DMS153 treated with DMSO at 0.1 percent for 48 hours (cell line): ENCODE results near the gene PNPLA3.

ENCODE experiments used
- DNase-seq: peaks from one replicate; lab custom pipeline; 2025; ENCODE audit not compliant: unreplicated experiment; lab: John Stamatoyannopoulos, UW

PNPLA3 gene

DNA sequence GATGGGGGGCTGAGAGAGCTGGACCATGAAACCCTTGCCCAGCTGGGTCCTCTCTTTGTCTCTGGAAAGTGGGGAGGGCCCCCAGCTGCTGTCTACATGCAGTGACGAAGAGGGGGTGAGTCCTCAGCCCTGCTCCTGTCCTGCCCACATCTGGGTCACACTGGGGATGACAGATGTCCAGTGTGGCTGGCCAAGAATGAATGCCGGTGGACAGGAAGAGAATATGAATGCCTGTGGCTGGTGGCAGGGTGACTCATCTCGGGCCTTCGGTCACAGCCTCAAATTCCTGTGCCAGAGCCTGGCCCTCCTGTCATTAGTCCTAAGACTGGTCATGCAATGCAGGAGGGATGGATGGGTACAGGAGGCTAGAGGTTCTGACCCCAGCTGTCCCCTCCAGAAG lies 2.2 kb upstream of the PNPLA3 start:
- DNase-seq = no peak

DNA sequence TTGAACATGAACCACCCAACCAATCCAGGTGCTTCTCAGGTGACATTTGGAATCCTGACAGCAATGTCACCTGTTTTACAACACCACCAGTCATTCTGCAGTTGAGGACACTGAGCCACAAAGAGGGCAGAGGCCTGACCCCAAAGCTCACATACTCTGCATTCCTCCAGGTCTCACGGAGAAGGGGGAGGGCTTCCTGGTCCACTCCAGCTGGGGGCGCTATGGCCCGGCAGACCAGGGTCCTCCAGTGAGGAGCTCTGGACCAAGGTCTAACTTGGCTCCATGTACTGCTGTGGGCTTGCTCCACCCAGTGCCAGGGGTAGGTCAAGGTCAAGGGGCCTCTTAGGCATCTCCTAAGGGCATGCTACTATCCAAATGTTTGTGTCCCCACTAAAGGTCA lies 1.5 kb upstream of the PNPLA3 start:
- no peak for DNase-seq

DNA sequence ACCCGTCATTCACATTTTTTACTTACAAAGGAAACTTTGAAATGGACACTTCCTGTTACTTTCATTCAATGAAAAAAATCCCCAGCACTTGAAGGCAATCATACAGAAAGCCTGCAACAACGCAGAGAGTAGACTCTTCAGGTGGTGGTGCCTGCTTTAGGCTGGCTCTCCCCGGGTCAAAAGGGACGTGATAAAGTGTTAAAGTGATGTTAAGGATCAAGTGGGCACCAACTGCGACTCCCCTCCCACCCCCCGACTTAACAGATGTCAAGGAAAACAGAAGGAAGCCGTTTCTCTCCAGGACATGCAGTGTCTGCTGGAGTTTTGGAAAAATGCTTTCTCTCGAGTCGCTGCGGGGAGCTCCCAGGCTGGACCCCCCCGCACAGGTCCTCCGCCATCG lies 414 bp upstream of the PNPLA3 start:
- peak; percentile 14 for DNase-seq

DNA sequence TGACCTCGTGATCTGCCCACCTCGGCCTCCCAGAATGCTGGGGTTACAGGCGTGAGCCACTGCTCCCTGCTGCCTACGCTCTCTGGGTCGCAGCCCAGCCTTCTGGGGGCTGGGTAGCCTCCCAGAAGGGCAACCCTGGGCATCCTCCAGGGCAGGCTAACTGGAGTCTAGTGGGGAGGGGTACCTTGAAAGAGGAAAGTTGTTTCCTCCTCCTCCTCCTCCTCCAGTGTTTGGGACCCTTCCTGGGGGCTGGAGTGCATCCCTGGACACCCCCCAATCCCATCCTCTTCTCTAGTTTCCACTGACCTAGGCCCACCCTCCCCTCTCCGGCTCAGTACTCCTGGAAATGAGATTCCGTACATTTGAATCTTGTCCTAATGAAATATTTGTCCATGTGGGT lies 1.3 kb downstream of the PNPLA3 start:
- no peak for DNase-seq

DNA sequence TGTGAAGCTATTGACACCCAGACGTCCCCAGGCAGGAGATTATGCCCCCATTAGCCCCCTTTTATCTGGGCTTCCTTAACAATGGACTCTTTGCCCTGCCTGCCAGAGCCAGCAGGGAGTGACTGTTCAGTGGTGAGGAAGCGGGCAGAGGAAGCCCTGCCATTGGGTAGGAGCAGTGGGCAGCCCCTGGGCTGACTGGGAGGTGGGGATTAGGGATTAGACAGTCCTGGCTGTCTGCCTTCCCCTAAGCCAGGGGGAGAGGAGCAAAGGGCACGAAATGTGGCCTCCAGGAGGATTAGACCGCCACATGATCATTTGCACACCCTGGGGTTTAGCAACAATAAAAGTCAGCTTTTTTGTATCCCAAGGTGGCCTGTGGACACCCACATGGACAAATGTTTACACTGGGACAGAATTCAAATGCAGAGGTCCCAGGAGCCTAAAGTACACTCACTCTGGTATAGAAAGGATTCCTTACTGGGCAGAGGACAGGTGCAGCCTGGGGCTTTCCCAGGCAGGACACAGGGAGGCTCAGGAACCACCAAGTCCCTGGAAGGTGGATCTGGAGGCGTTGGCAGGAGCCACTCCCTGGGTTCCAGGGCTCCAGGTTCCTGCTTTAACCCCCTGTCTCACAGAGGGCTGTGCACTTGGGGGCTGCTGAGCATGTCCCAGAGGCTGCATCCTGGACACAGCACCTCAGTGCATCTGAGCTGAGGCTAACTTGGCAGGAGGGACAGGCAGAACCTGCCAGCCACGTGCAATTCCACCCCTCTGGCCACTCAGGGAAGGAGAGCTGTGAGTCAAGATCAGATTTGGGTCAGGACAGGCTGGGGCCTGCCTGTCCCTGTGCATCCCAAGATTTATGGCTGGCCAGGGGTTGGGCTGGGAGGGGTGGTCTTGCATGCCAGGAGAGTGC lies 2.1 kb downstream of the PNPLA3 start:
- DNase-seq = no peak

DNA sequence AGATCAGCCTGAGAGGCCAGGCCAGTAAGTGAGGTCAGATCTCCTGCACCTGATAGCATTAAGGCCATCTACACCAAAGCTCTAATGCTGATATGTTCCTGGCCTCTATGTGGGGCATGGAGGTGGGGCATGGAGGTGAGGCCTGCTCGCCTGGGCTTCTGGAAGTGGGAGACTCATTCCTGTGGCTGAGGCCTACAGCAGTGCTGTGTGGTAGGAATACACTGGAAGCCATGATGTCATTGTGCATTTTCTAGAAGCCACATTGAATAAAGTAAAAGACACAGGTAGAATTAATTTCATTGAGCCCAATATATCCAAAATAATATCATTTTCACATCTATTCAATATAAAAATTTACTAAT lies 2.7 kb downstream of the PNPLA3 start:
- DNase-seq = no peak

DNA sequence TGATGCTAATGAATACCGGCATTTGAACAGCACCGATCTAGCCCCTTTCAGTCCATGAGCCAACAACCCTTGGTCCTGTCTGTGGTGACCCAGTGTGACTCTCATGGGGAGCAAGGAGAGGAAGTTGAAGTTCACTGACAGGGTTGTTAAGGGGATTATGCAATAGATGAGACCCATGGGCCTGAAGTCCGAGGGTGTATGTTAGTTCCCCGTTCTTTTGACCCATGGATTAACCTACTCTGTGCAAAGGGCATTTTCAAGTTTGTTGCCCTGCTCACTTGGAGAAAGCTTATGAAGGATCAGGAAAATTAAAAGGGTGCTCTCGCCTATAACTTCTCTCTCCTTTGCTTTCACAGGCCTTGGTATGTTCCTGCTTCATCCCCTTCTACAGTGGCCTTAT lies 4.9 kb downstream of the PNPLA3 start:
- DNase-seq = no peak

DNA sequence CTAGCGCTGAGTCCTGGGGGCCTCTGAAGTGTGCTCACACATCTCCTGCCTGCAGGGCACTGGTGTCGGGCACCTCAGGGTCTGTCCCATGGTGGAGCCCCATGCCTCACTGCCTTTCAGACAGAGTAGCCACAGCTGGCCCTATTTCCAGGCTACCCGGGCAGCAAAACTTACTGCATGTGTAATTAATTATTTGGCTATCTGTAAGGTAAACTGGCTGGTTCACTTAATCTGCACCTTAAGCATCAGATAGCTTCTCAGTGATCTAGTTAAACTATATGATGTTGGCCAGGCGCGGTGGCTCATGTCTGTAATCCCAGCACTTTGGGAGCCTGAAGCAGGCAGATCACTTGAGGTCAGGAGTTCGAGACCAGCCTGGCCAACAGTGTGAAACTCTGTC lies 5.3 kb downstream of the PNPLA3 start:
- DNase-seq = no peak

DNA sequence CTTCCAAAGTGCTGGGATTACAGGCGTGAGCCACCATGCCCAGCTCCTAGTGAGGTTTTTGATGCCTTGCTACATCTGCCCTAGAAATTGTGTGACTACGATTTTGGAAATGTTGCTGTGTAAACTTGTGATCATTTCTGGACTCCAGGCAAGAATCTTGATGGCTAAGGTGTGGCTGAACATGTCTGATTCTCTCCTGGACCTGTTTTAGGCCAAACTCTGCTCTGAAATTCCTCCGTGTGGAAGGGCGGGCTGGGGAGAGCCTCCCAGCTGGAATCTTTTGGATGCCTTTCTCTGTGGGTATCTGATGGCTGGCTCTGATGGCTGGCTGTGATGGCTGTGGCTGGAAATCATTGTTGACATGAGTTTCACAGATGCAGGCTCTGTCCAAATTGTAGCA lies 8.2 kb downstream of the PNPLA3 start:
- DNase-seq = no peak

DNA sequence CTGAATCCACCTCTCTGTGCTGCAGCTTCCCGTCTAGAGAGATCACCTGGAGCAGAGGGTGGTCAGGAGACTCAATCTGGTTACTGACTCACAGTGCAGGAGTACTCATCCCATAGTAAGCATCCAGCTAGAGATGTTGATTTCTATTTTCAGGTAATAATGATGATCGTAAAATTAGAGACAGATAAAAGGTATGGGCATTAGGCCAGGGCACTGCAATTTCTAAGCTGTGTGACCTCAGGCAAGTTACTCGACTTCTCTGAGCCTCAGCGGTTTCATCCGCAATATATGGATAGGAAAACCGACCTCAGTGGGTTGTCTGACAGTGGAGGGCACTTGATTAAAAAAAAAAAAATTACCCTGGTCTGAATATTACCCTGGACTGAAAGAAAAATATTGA lies 17.8 kb downstream of the PNPLA3 start:
- DNase-seq = no peak

DNA sequence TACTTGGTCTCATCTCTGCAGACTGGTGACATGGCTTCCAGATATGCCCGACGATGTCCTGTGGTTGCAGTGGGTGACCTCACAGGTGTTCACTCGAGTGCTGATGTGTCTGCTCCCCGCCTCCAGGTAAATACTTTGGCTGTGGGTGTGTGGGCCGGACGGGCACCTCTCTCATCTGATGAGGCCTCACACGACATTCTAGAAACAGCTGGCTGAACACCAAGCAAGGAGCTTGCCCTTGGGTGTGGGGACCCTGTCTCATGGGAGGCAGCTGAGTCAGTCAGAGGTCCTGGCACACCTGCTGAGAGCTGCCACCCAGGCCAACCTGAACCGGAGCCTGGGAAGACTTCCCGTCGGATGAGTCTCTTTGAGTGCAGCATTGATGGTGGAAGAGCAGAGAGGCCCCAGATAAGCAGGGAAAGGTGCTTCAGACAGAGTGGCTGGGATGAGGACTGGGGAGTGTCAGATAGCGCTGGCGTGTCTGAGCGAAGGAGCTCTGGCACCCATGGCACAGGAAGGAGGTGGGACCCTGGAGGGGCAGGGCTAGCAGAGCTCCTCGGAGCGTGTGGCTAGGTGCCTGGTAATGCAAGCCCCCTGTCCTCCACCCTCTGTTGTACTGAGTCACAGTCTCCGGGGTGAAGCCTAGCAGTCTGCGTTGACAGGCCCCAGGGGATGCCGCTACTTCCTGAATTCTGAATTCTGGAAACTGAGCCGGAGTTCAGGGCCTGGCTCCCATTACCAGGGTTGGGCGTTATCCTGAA lies 21.2 kb downstream of the PNPLA3 start:
- no peak for DNase-seq

DNA sequence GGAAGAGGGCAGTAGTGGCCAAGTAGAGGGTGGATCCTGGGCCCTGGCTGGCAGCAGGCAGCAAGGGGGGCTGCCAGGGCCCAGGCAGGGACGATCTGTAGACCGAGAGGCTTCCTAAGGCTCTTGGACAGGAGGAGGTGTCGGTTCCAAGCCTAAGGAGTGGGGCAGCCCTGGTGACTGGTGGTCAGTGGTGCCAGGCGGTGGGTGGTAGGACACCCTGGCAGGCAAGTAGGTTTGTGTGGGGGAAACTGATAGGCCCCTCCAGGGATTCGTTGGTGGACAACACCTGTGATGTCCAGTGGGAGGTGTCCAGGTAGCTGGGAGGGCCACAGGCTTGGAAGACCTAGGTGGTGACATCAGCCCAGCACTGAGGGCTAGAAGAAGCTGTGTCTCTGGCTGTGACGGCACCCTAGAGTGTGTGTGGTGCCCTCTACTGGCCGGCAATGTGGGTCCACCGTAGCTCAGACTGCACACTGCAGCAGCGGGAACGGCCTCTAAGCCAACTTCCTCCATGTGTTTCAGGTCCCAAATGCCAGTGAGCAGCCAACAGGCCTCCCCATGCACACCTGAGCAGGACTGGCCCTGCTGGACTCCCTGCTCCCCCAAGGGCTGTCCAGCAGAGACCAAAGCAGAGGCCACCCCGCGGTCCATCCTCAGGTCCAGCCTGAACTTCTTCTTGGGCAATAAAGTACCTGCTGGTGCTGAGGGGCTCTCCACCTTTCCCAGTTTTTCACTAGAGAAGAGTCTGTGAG lies 22.2 kb downstream of the PNPLA3 start:
- DNase-seq = peak; percentile 23

DNA sequence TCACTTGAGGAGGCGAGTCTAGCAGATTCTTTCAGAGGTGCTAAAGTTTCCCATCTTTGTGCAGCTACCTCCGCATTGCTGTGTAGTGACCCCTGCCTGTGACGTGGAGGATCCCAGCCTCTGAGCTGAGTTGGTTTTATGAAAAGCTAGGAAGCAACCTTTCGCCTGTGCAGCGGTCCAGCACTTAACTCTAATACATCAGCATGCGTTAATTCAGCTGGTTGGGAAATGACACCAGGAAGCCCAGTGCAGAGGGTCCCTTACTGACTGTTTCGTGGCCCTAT lies 22.7 kb downstream of the PNPLA3 start:
- DNase-seq = no peak

DNA sequence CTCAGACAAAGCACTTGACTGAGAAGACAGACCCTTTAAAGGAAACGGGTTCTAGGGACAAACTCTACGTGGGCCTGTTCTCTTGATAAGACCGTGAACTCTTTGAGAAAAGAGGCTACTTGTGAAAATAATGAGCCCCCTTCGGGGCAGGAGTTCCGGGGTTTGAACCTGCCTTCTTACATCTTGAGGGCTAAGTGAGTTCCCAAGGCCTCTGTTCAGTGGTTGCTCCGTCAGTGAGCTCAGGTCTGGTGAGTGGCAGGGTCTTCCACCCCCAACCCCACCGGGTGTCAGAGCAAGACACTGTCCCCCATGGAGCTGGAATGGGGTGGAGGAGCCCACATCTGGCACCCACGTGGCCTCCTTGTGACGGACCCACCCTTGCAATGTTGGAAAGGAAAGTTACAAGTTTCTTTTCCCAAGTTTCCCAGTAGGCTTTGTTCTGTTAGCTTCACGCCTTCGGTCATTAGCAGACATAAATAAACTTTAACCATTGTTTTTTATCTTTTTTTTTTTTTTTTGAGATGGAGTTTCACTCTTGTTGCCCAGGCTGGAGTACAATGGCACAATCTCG lies 25.3 kb downstream of the PNPLA3 start:
- no peak for DNase-seq

DNA sequence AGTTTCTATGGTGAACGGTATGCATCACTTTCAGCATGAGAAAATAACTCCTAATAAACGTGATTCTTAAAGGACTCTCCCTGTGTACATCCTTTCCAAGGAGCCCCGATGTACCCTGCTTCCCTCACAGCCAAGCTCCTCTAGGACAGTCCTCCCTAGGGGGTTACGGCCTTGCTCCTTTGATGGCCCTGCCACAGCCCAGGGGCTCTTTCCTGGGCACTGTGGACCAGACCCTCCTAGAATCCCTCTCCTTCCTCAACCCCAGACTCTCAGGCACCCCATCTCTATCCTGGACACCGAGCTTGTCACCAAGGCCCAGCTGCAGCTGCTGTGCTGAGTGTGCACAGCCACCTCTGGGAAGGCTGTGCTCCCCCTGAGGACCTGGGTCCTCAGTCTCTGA lies 27.8 kb downstream of the PNPLA3 start:
- no peak for DNase-seq

DNA sequence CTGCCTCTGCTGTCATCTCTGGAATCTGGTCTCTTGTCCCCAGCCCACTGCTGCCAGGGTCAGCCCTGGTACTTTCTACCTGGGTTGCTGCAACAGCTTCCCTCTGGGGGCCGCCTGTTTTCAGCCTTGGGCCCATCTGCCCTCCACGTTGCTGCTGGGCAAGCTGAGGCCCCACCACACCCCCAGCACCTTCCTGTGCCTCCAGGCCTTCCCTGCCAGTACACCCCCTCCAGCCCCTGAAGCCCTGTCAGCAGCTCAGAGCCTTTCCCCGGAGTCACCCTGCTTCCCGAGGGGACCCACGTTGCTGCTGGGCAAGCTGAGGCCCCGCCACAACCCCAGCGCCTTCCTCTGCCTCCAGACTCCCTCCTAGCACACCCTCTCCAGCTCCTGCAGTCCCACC lies 28.4 kb downstream of the PNPLA3 start:
- no peak for DNase-seq

DNA sequence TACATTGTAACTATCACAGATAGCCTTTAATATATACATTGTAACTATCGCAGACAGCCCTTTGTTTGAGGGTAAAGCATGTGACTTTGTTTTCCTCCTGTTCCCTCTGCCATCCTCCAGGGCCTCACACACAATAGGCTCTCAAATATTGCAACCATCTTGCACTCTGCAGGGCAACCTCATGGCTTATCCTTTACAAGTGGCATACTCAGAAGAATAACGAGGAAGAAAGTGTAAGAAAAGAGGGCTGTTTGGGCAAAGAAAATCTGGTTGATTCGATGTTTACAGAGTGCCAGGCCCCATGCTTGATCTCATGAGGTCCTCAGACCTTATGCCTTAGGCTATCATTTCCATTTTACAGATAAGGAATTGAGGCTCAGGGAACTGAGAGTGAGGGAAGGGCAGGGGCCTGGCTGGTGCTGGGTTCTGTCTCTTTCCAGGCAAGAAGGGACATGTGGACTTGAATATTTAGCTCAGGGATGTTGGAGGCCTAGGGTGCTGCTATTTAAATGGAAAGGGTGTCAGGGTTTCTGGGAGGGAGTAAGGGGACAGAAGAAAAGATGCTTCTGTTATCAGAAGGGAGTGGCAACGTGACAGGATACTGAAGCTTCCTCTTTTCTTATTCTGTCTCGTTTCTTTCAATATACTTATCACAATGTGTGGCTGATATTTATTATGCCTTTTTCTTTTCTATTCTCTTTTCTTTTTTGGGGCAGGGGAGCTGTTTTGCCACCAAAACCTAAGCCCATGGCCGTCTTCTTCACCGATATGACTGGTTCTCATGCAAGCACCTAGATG lies 30.6 kb downstream of the PNPLA3 start:
- no peak for DNase-seq

DNA sequence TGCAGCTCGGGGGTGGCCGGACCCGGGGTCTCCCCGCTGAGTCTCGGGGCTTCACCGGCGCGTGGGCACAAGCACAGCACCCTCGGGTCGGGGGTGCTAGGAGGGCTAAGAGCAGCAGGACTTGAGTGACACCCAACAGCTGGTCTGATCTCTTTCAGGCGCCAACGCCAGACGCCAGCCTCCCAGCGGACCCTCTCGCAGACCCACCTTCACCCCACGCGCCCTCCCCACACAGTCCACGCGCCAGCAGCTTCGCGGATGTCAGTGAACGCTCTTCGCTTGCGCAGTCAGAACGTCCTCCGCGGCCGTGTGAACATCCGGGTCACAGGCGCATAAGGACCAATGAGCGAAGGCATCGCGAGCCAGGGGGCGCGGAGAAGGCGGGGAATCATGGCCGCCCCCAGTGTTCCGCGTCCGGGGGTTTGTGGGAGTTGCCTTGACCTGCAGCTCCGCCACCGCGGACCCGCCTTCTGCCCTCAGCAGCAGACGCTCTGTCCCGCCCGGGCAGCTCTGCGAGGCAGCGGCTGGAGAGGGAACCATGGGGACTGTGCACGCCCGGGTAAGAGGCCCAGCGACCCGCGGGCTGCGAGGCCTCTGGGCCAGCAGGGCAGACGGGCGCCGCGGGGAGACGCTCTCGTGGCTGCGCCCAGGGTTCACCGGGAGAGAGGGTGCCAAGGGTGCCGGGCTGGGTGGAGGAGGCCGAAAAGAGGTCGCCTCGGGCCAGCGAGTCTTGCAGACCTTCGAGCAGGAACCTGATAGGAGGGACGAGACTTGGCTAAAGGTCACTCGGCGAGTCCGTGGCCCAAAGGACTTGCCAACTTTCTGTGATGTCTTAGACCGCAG lies 31.7 kb downstream of the PNPLA3 start, which contains the start of gene SAMM50:
SAMM50 (plus strand) TSS at position 403 of the 843 bp plus-strand sequence; CDS start at position 539, 136 bp downstream.
- DNase-seq = peak; percentile 85

DNA sequence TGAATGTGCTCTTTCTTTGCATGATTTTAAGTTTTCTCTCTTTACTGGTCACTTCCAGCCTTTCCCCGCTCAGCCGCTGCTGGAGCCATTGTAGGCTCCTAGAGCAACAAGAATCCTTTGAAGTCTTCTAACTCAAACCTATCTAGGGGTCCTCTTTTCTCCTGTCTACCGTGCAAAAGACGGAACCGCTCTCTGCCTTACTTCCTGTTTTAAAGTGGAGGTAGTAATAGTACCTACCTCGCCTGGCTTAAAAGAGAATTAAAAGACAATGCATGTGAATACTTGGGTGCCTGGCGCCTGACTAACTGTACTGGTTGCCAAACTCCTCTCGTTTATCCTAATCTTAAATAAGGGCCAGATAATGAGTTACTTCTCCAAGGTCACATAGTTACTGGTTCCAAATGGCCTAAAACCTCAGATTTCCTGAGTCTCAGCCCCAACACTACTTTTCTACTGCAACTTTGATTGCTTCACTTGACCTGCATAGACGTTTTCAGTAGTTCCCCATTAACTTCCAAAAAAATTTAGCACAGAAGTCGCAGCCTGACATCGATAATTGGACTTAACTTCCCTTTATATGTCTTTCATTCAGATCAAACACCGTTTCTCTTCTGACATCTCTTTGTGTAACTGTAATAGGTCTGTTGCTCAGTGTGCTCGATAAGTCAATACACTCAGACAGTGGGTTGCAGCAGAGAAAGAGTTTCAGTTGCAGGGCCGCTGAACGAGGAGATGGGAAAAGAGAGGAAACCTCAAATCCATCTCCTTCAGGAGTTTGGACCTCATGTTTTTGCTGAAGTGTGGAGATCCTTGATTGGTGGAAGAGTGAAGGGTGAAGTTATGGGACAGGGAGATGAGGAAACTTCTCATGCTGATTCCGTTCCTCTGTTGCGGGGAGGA lies 32.5 kb downstream of the PNPLA3 start:
- DNase-seq = no peak
